ENCODE results near the gene SPP2.

Gene SPP2

DNA sequence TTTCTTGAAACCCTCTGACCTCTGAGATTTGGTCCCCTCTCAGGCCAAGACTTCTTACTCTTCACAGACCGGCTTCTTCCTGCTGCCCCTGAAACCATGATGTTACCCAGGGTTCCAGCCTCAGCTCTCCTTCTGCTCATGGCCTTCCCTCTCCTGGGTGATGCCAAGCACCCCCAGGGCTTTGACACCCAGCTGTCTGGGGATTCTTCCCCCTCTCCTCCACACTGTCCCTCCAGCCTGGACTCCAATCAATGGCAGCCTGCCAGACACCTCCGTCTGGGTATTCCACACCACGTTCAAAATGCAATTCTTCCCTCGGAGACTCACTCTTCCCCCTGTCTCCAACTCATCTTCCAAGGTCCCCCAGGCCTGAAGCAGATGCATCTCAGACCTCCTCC, 25.0 kb downstream of the SPP2 start:
- no peaks in the 10 kb centered on the region for H3K27me3 ChIP-seq (ENCODE audit: control insufficient read depth, insufficient read depth, low read length)
- no peaks in the 10 kb centered on the region for H3K36me3 ChIP-seq (ENCODE audit: control insufficient read depth, low read depth, low read length)
- H3K9ac ChIP-seq (ENCODE audit: low read length) = no peak overlapping the region
- H3K4me1 ChIP-seq (ENCODE audit: control insufficient read depth, low read depth, low read length) = no peaks in the 10 kb centered on the region
- H3K27ac ChIP-seq (ENCODE audit: low read length) = no peak overlapping the region
- H3K9me3 ChIP-seq (ENCODE audit: control insufficient read depth, low read depth, low read length) = no peaks in the 10 kb centered on the region
- H3K4me3 ChIP-seq (ENCODE audit: low read length) = no peak overlapping the region

DNA sequence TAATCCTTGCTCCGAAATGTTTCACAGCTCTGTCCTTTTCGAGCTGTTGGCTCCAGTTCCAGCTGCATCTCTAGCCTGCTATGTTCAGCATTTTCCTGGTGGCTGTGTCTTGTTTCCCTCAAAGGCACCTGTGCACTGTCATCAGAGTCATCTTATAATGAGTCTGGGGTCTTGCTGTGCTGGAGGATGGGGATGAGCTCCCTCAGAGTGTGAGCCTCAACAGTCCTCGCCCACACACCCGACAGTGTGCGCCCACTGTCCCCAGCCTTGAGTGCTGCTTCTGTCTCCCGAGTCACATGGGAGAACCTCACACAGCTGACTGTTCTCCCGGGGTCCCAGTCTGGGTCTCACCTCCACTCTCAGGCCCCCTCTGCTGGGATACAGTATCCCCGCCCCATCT, 25.4 kb downstream of the SPP2 start:
- Histone ChIP-seq H3K9me3 (ENCODE audit: control insufficient read depth, low read depth, low read length) (no peaks in the 10 kb centered on the region), H3K4me1 (ENCODE audit: control insufficient read depth, low read depth, low read length) (no peaks in the 10 kb centered on the region), H3K4me3 (ENCODE audit: low read length) (no peak overlapping the region), H3K36me3 (ENCODE audit: control insufficient read depth, low read depth, low read length) (no peaks in the 10 kb centered on the region), H3K27me3 (ENCODE audit: control insufficient read depth, insufficient read depth, low read length) (no peaks in the 10 kb centered on the region), H3K27ac (ENCODE audit: low read length) (no peak overlapping the region), H3K9ac (ENCODE audit: low read length) (no peak overlapping the region)

DNA sequence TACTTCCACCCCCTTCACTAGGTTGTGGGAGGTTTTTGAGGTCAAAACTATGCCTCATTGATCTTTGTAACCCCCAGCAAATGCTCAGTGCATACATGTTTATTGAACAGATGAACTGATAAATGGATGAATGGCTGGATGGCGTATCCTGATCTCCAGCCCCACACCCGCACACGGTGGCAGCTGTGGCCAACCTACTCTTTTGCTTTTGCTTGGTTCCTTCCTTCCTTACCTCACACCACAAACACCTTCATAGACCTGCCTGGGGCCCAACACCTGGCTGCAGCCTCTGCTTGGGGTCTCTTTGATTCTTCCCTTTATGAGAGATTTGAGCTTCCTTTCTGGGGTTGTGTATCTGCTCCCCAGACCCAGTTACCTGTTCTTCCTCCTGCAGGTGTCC, 25.9 kb downstream of the SPP2 start:
- H3K9ac ChIP-seq (ENCODE audit: low read length) = no peak overlapping the region
- H3K27ac ChIP-seq (ENCODE audit: low read length) = no peak overlapping the region
- no peak overlapping the region for H3K4me3 ChIP-seq (ENCODE audit: low read length)
- no peaks in the 10 kb centered on the region for H3K4me1 ChIP-seq (ENCODE audit: control insufficient read depth, low read depth, low read length)
- H3K36me3 ChIP-seq (ENCODE audit: control insufficient read depth, low read depth, low read length) = no peaks in the 10 kb centered on the region
- no peaks in the 10 kb centered on the region for H3K9me3 ChIP-seq (ENCODE audit: control insufficient read depth, low read depth, low read length)
- H3K27me3 ChIP-seq (ENCODE audit: control insufficient read depth, insufficient read depth, low read length) = no peaks in the 10 kb centered on the region

DNA sequence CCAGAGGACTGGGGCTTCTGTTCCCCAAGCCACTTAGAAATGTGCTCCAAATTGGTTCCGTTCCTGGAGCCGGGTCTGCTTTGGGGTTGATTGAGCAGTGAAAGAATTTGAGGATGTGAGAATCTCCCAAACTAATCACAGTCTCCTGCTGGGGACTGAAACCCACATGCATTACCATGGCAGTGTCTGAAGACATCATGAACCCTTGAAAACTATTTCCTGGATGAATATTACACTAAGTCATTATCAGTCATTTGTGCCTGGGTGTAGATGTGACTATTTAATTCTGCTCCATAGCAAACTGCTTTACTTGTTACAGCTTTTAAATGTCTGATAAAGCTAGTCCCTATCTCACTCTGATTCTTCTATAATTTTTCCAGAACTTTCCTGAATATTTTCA, 27.6 kb downstream of the SPP2 start:
- Histone ChIP-seq H3K4me3 (ENCODE audit: low read length) (no peak overlapping the region), H3K27me3 (ENCODE audit: control insufficient read depth, insufficient read depth, low read length) (no peaks in the 10 kb centered on the region), H3K4me1 (ENCODE audit: control insufficient read depth, low read depth, low read length) (no peaks in the 10 kb centered on the region), H3K9ac (ENCODE audit: low read length) (no peak overlapping the region), H3K9me3 (ENCODE audit: control insufficient read depth, low read depth, low read length) (no peaks in the 10 kb centered on the region), H3K27ac (ENCODE audit: low read length) (no peak overlapping the region), H3K36me3 (ENCODE audit: control insufficient read depth, low read depth, low read length) (no peaks in the 10 kb centered on the region)

DNA sequence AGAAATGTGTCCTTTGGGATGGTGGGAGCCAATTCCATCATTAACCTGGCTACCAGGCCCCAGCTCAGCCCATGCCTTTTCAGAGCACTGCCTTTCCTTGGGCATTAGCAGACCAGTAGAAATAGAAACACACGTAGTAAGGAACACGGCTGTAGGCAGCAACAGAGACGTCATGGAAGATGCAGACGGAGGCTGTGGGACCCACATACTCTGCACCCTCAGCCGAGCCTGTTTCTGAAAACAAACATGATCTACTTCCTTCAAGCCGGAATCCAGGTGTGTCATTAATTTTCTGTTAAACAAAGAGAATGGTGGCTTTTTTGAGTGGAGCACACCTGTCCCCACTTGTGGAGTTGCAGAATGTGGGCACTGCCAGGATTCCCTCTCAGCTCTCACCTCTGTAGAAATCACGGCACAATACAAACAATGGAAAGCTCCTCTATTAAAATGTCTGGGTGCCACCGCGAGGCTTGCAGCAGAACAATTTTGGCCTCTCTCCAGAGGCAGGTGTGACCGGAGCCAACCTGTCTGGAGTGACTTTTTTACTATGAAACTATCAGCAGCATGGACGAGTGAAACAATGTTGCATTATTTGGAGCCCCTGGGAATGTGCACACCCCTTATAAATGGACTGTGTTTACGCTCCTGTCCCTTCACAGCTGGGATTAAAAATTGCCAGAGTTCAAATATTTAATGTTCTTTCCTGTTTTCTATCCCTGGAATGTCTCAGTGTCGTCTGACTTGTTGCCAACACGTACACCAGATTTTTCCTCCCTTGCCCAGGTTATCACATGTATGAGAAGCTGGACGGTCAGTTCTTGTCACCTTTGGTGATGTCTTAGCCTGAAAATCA, 31.7 kb downstream of the SPP2 start:
- Histone ChIP-seq H3K36me3 (ENCODE audit: control insufficient read depth, low read depth, low read length) (no peaks in the 10 kb centered on the region), H3K9ac (ENCODE audit: low read length) (no peak overlapping the region), H3K4me3 (ENCODE audit: low read length) (no peak overlapping the region), H3K27me3 (ENCODE audit: control insufficient read depth, insufficient read depth, low read length) (no peaks in the 10 kb centered on the region), H3K9me3 (ENCODE audit: control insufficient read depth, low read depth, low read length) (no peaks in the 10 kb centered on the region), H3K4me1 (ENCODE audit: control insufficient read depth, low read depth, low read length) (no peaks in the 10 kb centered on the region), H3K27ac (ENCODE audit: low read length) (no peak overlapping the region)

DNA sequence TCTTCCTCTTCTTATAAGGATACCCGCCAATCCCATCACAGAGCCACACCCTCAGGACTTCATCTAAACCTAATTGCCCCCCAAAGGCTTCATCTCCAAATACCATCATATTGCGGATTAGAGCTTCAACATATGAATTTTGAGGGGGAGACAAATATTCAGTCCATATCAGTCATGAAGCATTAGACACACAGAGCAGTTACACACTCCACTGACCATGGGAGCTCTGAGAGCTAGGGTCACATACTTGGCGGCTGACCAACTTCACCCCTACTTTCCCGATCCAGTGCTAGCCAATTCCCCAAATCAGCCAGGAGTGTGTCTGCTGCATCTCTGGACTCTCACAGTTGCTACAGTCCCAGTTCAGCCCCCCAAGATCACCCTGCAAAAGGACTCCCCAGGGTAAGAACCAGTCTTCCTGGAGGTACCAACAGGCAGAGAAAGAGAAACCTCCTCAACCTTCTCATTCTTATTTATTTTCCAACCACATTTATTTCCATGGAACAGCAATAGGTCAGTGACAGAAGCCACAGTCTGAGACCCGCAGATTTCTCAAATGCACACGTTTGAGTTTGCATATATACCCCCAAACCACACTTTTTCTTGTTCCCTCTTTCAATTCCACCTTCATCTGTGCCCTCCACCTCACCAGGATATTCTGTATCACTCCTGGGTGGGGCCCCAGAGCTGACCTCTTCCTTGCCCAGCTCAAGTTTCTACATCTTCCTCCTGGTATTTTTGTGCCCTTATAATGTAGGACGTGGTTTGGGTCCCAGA, 33.3 kb downstream of the SPP2 start:
- Histone ChIP-seq H3K9me3 (ENCODE audit: control insufficient read depth, low read depth, low read length) (no peaks in the 10 kb centered on the region), H3K4me3 (ENCODE audit: low read length) (no peak overlapping the region), H3K9ac (ENCODE audit: low read length) (no peak overlapping the region), H3K36me3 (ENCODE audit: control insufficient read depth, low read depth, low read length) (no peaks in the 10 kb centered on the region), H3K4me1 (ENCODE audit: control insufficient read depth, low read depth, low read length) (no peaks in the 10 kb centered on the region), H3K27me3 (ENCODE audit: control insufficient read depth, insufficient read depth, low read length) (no peaks in the 10 kb centered on the region), H3K27ac (ENCODE audit: low read length) (no peak overlapping the region)

DNA sequence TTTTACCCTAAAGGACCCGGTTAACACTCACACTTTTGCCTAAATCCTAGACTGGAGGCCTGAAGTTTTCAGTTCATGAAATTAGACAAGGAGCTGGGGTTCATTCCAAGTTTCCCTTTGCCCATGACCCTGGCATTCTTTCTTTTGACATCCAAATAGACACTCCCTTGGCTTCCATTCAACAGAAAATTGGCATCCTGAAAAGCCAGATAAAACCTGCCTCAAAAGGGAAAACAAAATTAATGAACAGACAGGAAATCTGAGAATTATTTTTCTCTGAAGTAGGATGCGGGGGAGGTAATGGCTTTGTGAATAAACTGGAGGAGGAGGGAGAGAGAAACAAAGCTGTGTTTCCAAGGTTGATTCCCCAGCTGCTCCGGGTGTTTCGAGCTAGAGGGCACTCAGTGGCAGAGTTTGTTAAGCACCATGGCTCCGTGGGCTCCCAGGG, 41.0 kb downstream of the SPP2 start:
- Histone ChIP-seq H3K27me3 (ENCODE audit: control insufficient read depth, insufficient read depth, low read length) (no peaks in the 10 kb centered on the region), H3K9ac (ENCODE audit: low read length) (no peak overlapping the region), H3K27ac (ENCODE audit: low read length) (no peak overlapping the region), H3K36me3 (ENCODE audit: control insufficient read depth, low read depth, low read length) (no peaks in the 10 kb centered on the region), H3K9me3 (ENCODE audit: control insufficient read depth, low read depth, low read length) (no peaks in the 10 kb centered on the region), H3K4me1 (ENCODE audit: control insufficient read depth, low read depth, low read length) (no peaks in the 10 kb centered on the region), H3K4me3 (ENCODE audit: low read length) (no peak overlapping the region)

DNA sequence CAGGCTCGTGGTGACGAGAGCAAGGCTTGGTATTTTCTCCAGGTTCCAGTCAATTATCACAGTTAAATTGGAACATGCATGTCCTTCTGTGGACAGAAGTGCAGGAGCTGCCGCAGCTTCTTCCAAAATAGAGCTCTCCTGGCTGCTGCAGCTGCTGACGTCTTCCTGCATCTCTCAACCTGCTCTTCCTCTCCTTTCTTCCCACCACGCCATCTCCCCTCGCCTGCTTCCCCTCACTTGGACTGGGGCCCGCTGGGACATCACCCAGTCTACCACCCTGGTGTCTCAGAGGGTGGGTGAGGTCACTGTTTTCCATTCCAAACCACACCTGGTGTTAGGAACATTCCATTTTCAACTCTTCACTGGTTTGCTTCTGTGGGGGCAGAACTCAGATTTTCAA, 41.4 kb downstream of the SPP2 start:
- Histone ChIP-seq H3K4me1 (ENCODE audit: control insufficient read depth, low read depth, low read length) (no peaks in the 10 kb centered on the region), H3K27me3 (ENCODE audit: control insufficient read depth, insufficient read depth, low read length) (no peaks in the 10 kb centered on the region), H3K9me3 (ENCODE audit: control insufficient read depth, low read depth, low read length) (no peaks in the 10 kb centered on the region), H3K4me3 (ENCODE audit: low read length) (no peak overlapping the region), H3K36me3 (ENCODE audit: control insufficient read depth, low read depth, low read length) (no peaks in the 10 kb centered on the region), H3K27ac (ENCODE audit: low read length) (no peak overlapping the region), H3K9ac (ENCODE audit: low read length) (no peak overlapping the region)

DNA sequence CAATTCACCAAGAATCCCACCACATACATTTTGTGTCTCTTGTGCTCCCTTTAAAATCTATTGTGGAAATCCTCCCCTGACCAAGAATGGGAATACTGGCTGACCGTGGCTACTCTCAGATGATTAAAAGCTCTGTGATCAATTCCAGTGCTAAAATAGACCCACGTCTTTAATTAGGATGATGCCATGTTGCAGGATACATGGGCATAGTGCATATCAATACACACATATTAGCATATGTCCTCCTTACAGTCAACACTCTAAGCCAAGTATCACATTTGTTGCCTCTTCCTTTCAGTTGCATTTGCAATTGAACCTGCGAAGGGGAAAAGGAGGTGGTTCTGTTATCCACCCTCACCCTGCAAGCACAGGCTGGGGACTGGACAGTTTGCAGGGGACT, 41.8 kb downstream of the SPP2 start:
- H3K9ac ChIP-seq (ENCODE audit: low read length) = no peak overlapping the region
- no peaks in the 10 kb centered on the region for H3K4me1 ChIP-seq (ENCODE audit: control insufficient read depth, low read depth, low read length)
- no peaks in the 10 kb centered on the region for H3K9me3 ChIP-seq (ENCODE audit: control insufficient read depth, low read depth, low read length)
- H3K4me3 ChIP-seq (ENCODE audit: low read length) = no peak overlapping the region
- H3K27ac ChIP-seq (ENCODE audit: low read length) = no peak overlapping the region
- H3K27me3 ChIP-seq (ENCODE audit: control insufficient read depth, insufficient read depth, low read length) = no peaks in the 10 kb centered on the region
- no peaks in the 10 kb centered on the region for H3K36me3 ChIP-seq (ENCODE audit: control insufficient read depth, low read depth, low read length)

DNA sequence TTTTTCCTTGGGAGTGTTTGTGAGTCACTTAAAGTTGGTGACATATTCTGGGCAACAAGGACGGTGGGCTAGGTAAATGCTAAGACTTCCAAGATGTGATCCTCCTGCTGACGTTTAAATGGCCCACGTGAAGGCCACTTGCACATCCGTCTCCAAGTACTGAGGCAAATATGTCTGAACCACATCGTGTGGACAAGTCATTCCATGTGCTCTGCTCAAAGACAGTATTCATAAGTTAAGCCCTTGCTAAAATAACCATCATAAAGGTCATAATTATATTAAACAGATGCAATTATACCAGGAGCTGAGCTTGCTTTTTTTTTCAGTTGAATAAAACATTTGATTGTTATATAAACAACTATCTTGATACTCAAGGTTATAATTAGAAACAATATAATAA, 44.8 kb downstream of the SPP2 start:
- Histone ChIP-seq H3K9ac (ENCODE audit: low read length) (no peak overlapping the region), H3K27ac (ENCODE audit: low read length) (no peak overlapping the region), H3K27me3 (ENCODE audit: control insufficient read depth, insufficient read depth, low read length) (no peaks in the 10 kb centered on the region), H3K36me3 (ENCODE audit: control insufficient read depth, low read depth, low read length) (no peaks in the 10 kb centered on the region), H3K4me1 (ENCODE audit: control insufficient read depth, low read depth, low read length) (no peaks in the 10 kb centered on the region), H3K4me3 (ENCODE audit: low read length) (no peak overlapping the region), H3K9me3 (ENCODE audit: control insufficient read depth, low read depth, low read length) (no peaks in the 10 kb centered on the region)

DNA sequence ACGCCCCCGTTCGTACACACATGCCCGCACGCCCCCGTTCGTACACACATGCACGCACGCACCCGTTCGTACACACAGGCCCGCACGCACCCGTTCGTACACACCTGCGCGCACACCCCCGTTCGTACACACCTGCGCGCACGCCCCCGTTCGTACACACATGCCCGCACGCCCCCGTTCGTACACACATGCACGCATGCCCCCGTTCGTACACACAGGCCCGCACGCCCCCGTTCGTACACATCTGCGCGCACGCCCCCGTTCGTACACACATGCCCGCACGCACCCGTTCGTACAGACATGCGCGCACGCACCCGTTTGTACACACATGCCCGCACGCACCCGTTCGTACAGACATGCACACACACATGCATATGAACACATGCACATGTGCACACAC, 45.7 kb downstream of the SPP2 start:
- Histone ChIP-seq H3K4me1 (ENCODE audit: control insufficient read depth, low read depth, low read length) (no peaks in the 10 kb centered on the region), H3K4me3 (ENCODE audit: low read length) (no peak overlapping the region), H3K27ac (ENCODE audit: low read length) (no peak overlapping the region), H3K9me3 (ENCODE audit: control insufficient read depth, low read depth, low read length) (no peaks in the 10 kb centered on the region), H3K9ac (ENCODE audit: low read length) (no peak overlapping the region), H3K36me3 (ENCODE audit: control insufficient read depth, low read depth, low read length) (no peaks in the 10 kb centered on the region), H3K27me3 (ENCODE audit: control insufficient read depth, insufficient read depth, low read length) (no peaks in the 10 kb centered on the region)

DNA sequence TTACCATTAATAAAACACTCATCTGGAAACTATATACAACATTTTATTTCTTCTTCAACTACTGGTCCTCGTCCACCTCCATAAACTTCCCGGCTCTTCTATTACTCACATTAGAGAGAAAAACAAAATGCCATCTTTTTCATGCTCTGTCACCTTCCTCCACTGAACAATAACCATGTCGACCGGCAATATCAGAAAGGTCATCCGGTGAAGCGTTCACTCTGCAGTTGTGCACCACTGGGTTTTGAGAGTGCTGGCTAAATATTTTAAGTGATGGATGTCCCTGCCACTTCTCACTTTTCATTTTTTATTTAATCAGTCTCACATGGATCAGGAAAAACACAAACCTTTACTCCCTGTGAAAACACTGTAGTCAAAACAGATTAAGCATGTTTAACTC, 48.2 kb downstream of the SPP2 start:
- Histone ChIP-seq H3K4me3 (ENCODE audit: low read length) (no peak overlapping the region), H3K27me3 (ENCODE audit: control insufficient read depth, insufficient read depth, low read length) (no peaks in the 10 kb centered on the region), H3K9me3 (ENCODE audit: control insufficient read depth, low read depth, low read length) (no peaks in the 10 kb centered on the region), H3K4me1 (ENCODE audit: control insufficient read depth, low read depth, low read length) (no peaks in the 10 kb centered on the region), H3K36me3 (ENCODE audit: control insufficient read depth, low read depth, low read length) (no peaks in the 10 kb centered on the region), H3K27ac (ENCODE audit: low read length) (no peak overlapping the region), H3K9ac (ENCODE audit: low read length) (no peak overlapping the region)

All from iPS-18a (cell line).